Gastroesophageal sphincter (tissue), 4 donors: ENCODE data around the gene STAU1. TPM values are rescaled to one million over a fixed set of nuclear protein-coding genes. Genes with fewer than 3 reads are reported as not detected.

ENCODE experiments used
- ATAC-seq: fragments of 150-250 bp; one replicate; pipeline ENCODE4 v1.9.1; 2016; ENCODE audit warnings: mild to moderate bottlenecking, moderate library complexity
- H3K27ac ChIP-seq, 4 donors: fragments of 200-600 bp; sonication (generic) in 3 of 4; 1 replicate in 3 of 4; 2 replicates in 1 of 4; pipeline ENCODE4 v1.5.1; 2016 to 2019
- H3K27me3 ChIP-seq: fragments of 200-600 bp; sonication (generic); one replicate; pipeline ENCODE4 v1.5.1; 2019
- H3K36me3 ChIP-seq, 2 donors: fragments of 200-600 bp; sonication (generic); one replicate each; pipeline ENCODE4 v1.5.1; 2019; ENCODE audit warnings: control low read depth in 1 of 2
- H3K4me1 ChIP-seq, 3 donors: fragments of 200-600 bp; sonication (generic); 1 replicate in 2 of 3; 2 replicates in 1 of 3; pipeline ENCODE4 v1.5.1; 2016 to 2019; ENCODE audit warnings: control low read depth in 2 of 3
- H3K4me3 ChIP-seq, 2 donors: fragments of 200-600 bp; sonication (generic); one replicate each; pipeline ENCODE4 v1.5.1; 2019; ENCODE audit warnings: mild to moderate bottlenecking in 1 of 2, moderate library complexity in 1 of 2
- H3K9me3 ChIP-seq, 3 donors: fragments of 200-600 bp; sonication (generic); one replicate each; pipeline ENCODE4 v1.5.1; 2017 to 2019; ENCODE audit warnings: control low read depth in 2 of 3
- CTCF ChIP-seq, 4 experiments: fragments of 200-600 bp in 2 of 4; fragments of 450-650 bp in 2 of 4; sonication (generic) in 1 of 4; IDR thresholded peaks; one replicate each; pipeline ENCODE4 v1.5.1; 2017 to 2019; ENCODE audit warnings: antibody characterized with exemption in 4 of 4, mild to moderate bottlenecking in 2 of 4, moderate library complexity in 2 of 4
- EP300 ChIP-seq: sonication (generic); formaldehyde crosslinking; IDR thresholded peaks from one replicate; pipeline ENCODE4 v1.6.1; 2017; ENCODE audit warnings: antibody characterized with exemption, mild to moderate bottlenecking
- POLR2A ChIP-seq, 2 donors: fragments of 450-650 bp; IDR thresholded peaks; one replicate each; pipeline ENCODE4 v1.6.1; 2017; ENCODE audit warnings: antibody characterized with exemption in 2 of 2, mild to moderate bottlenecking in 2 of 2, moderate library complexity in 1 of 2
- POLR2AphosphoS5 ChIP-seq: sonication (generic); formaldehyde crosslinking; IDR thresholded peaks from one replicate; pipeline ENCODE4 v1.6.1; 2017; ENCODE audit warnings: antibody characterized with exemption
- WGBS, 2 donors: methylation state at CpG; one replicate each; pipeline ENCODE4 v1.1.5; 2018; ENCODE audit warnings: low coverage in 1 of 2; 5-methylcytosine and 5-hydroxymethylcytosine counted together
- total RNA-seq, 4 donors: library from RNA; depleted of rRNA; stranded (reverse); fragments of >200 nt; gene quantifications; one replicate each; pipeline ENCODE4 v1.1.0, GENCODE V29; 2016

STAU1 gene
- total RNA-seq, 4 donors from 2014 or later, result 86.3 to 134 (median 104) TPM

- Histone ChIP-seq H3K4me1 (peaks cover 0 to 29% (median 10%) of the 10 kb centered on the region in 3 donors), H3K27me3 (no peaks in the 10 kb centered on the region), H3K9me3 (no peaks in the 10 kb centered on the region), H3K36me3 (peaks cover 0 to 12% of the 10 kb centered on the region in 2 donors), H3K27ac (peak overlapping the region in 3 of 4 donors; percentile 4 to 60 (median 58)), H3K4me3 (peak overlapping the region in 1 of 2 donors; percentile 10)
- 13 to 15% methylated on average over 11 of the region's 11 CpGs for WGBS, 2 donors
- peak; percentile 60 for ATAC-seq
- TF ChIP-seq EP300 (no peak), CTCF (IDR thresholded peaks at IDR 0.05) (peak in 3 of 4 experiments; percentile 89 to 95 (median 89)), POLR2AphosphoS5 (peak; percentile 23)
Measured at GRCh38 chr20:49216991-49217578, 29.0 kb upstream of the STAU1 start.

GRCh38 chr20:49215232-49215631 lies 27.1 kb upstream of the STAU1 start:
- no peak for ATAC-seq
- Histone ChIP-seq H3K4me1 (peaks cover 0 to 17% (median 5%) of the 10 kb centered on the region in 3 donors), H3K36me3 (no peaks in the 10 kb centered on the region), H3K27me3 (no peaks in the 10 kb centered on the region), H3K9me3 (peaks cover 0 to 5% (median 0%) of the 10 kb centered on the region in 3 donors), H3K27ac (no peak overlapping the region), H3K4me3 (no peak overlapping the region)
- 78 to 87% methylated on average over 1 to 3 of the region's 3 CpGs for WGBS, 2 donors
- no peak for TF ChIP-seq CTCF (IDR thresholded peaks at IDR 0.05)

GRCh38 chr20:49214571-49214970 lies 26.4 kb upstream of the STAU1 start:
- TF ChIP-seq CTCF (IDR thresholded peaks at IDR 0.05) (no peak), POLR2AphosphoS5 (no peak), POLR2A (IDR thresholded peaks at IDR 0.05) (no peak), EP300 (no peak)
- H3K9me3 ChIP-seq, result peaks cover 0 to 11% (median 0%) of the 10 kb centered on the region in 3 donors
- H3K27ac ChIP-seq, result no peak overlapping the region
- H3K27me3 ChIP-seq, result no peaks in the 10 kb centered on the region
- H3K4me3 ChIP-seq, result no peak overlapping the region
- peaks cover 0 to 13% (median 2%) of the 10 kb centered on the region in 3 donors for H3K4me1 ChIP-seq
- no peak for ATAC-seq
- no peaks in the 10 kb centered on the region for H3K36me3 ChIP-seq

GRCh38 chr20:49210757-49211110 lies 22.6 kb upstream of the STAU1 start:
- H3K27me3 ChIP-seq, result no peaks in the 10 kb centered on the region
- no peak for ATAC-seq
- 22 to 41% methylated on average over 1 of the region's 1 CpG for WGBS, 2 donors
- no peak for TF ChIP-seq CTCF (IDR thresholded peaks at IDR 0.05)
- no peaks in the 10 kb centered on the region for H3K36me3 ChIP-seq
- H3K9me3 ChIP-seq, result peaks cover 0 to 11% (median 0%) of the 10 kb centered on the region in 3 donors
- no peak overlapping the region for H3K4me3 ChIP-seq
- H3K4me1 ChIP-seq, result no peaks in the 10 kb centered on the region
- no peak overlapping the region for H3K27ac ChIP-seq

- 63 to 78% methylated on average over 1 of the region's 1 CpG for WGBS, 2 donors
- Histone ChIP-seq H3K4me3 (no peak overlapping the region), H3K27me3 (no peaks in the 10 kb centered on the region), H3K27ac (peak overlapping the region in 1 of 4 donors; percentile 33), H3K4me1 (no peaks in the 10 kb centered on the region), H3K9me3 (peaks cover 0 to 11% (median 0%) of the 10 kb centered on the region in 3 donors), H3K36me3 (no peaks in the 10 kb centered on the region)
- no peak for TF ChIP-seq EP300
- TF ChIP-seq CTCF (IDR thresholded peaks at IDR 0.05), result no peak
- TF ChIP-seq POLR2A (IDR thresholded peaks at IDR 0.05), result no peak
- no peak for TF ChIP-seq POLR2AphosphoS5
- no peak for ATAC-seq
Measured at GRCh38 chr20:49210101-49210756, 22.1 kb upstream of the STAU1 start.
